ENCODE results near the gene TRPT1.
A peak's percentile ranks its signal among the peaks of the same experiment; 100 is the strongest.

TRPT1 gene

DNA sequence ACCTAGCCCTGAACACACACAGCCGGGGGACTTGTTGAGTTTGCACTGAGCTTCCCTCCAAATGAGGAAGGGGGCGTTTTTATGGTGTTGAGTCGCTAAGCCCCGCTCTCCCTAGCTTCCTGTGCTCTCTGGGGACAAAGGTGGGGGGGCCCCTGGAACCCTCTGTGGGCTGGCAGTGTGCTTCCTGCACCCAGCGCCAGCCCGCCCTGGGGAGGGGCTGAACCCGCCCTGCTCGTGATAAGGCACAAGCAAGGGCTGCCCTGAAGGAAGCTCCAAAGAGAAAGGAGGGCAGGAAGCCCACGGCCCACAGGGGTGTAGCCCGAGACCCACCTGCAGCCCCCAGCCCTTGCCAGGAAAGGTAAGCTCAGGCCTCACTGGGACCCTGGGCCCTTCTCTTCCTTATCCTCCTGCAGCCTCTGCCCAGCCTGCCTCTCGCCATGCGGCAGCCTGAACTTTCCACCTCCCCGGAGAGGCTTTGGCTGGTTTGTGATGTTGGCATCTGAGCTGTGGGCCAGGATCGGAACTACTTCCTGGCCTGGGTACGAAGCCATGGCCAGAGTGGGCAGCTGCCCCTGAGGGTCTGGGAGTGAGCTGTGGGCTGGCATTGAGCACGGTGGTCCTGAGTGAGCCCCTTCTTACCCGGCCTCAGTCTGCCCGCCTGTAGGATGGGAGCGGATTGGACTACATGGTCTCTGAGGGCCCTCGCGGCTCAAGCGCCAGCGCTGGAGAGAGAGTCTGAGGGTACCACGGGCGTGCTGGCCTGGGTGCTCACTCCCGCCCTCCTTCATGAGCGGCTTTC lies 19.3 kb downstream of the TRPT1 start, which contains the start of gene FERMT3:
Gene FERMT3 (plus strand): TSS at position 265 of the 799 bp plus-strand sequence. CDS start 644 bp downstream, outside the sequence.
- no peak for DNase-seq

DNA sequence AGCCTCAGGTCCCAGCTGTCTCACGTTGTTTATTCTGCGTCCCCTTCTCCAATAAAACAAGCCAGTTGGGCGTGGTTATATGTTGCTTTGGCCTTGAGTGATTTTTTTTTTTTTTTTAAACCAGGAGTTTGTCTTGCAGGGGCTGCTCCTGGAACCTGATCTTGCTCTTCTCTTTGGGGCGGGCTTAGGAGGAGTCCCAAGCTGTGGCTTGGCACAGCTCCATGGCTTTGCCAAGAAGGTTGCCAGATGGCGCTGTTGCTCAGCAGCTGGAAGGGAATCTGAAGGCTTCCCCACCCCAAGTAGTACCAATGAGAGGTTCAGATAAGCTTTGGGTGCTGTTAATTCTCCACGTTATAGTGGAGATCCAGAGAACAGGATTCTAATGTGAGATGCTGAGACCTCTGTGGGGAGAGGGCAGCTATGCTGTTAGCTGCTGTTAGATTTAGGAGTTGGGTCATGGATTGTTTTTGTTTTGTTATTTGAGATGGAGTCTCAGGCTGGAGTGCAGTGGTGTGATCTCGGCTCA lies 21.5 kb downstream of the TRPT1 start:
- DNase-seq, result peak; percentile 89

DNA sequence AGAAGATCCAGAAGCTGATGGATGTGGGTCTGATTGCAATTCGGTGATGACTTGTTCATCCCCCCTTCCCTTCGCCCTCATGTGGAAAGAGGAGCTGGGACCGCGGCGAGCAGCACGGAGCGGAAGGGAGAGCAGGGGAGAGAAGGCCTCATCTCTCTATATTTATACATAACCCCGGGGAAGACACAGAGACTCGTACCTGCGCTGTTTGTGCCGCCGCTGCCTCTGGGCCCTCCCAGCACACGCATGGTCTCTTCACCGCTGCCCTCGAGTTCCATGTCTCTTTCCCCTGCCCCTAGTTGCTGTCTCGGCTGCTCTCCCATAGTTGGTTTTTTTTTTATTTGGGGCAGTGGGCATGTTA lies 21.9 kb downstream of the TRPT1 start:
- DNase-seq, result no peak

DNA sequence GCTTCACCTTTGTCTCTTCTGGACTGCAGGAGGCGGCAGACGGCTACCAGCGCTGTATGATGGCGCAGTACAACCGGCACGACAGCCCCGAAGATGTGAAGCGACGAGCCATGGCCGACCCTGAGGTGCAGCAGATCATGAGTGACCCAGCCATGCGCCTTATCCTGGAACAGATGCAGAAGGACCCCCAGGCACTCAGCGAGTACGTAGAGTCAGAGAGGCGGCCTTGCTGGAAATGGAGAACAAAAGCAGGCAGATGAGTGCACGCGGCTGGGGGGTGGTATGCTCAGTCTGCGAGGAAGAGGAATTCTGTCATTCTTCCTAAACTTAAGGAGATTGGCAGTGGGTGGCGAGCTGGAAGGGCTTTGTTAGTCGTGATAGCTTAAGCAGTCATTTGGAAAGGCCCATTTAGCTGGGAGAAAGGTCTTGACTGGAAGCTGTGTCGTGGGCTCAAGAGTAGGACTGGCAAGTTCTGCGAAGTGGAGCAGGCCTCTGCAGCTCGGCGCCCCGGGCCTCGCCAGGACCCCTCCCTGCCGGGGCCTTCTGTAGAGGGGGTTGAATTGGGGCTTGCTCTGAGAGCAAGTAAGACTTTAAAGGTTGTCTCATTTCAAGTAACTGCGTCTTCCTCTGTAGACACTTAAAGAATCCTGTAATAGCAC lies 22.4 kb downstream of the TRPT1 start:
- no peak for DNase-seq

DNA sequence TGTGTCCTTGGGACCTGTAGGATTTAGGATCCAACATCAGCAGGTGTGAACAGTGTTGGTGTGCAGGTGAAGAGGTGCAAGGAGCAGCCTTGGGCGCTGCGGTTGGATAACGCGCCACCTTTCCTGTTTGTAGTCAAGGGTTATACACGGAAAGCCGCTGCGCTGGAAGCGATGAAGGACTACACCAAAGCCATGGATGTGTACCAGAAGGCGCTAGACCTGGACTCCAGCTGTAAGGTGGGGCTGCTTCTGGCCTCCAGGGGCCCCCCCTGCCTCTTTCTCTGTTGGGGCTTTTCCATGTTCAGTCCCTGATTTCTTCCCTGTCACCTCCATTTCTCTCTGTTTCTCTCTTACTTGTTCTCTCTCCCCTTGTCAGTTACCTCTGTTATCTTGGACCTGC lies 23.0 kb downstream of the TRPT1 start:
- DNase-seq, result no peak

DNA sequence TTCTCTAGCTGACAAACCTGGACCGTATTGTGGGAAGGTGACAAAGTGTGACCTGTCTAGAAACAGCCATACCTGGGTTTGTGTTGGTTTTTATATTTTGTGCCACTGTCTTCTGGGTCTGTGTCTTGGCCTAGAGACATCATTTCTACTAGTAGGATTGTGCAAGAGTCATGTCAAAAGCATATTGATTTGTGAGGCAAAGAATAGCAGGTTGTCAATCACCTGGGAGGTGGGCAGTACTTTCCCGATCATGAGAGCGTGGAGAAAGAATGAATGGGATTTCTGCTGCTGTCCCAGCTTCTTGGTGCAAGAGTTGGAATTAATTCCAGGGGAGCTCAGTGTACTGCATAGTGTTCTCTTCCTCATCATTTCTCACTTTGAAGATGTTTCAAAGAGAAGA lies 24.4 kb downstream of the TRPT1 start:
- DNase-seq, result no peak

DNA sequence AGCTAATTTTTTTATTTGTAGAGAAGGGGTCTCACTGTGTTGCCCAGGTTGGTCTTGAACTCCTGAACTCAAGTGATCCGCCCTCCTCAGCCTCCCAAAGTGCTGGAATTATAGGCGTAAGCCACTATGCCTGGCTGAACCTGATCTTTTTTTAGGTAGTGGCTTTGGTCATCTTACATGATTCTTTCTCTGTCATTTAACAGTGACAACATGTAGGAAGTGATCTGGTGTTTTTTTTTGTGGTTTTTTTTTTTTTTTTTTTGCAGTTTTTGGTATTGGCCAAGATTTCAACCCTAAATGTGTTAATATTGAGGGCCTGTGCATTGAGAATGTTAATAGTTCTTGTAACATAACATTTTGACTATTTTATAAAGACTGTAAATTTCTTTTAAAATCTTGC lies 27.5 kb downstream of the TRPT1 start:
- no peak for DNase-seq

DNA sequence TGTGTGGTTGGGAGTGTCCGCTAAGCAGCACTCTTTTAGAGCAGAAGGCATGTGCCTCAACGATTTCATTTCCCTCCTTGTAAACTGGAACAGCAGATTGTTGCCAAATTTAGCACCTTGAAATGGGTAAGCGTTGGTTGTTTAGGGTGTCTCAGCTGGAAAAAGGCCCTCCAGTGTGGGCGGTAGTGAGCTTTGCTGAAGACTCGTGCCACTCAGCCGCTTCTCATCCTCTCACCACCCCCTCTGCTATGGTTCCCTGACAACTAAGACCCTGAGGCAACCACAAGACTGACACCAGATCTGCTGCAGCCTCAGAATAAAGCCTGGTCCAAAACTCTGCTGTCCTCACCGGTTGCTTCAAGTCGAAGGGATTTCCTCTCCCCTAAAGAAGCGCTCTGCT lies 29.4 kb downstream of the TRPT1 start:
- DNase-seq, result no peak

DNA sequence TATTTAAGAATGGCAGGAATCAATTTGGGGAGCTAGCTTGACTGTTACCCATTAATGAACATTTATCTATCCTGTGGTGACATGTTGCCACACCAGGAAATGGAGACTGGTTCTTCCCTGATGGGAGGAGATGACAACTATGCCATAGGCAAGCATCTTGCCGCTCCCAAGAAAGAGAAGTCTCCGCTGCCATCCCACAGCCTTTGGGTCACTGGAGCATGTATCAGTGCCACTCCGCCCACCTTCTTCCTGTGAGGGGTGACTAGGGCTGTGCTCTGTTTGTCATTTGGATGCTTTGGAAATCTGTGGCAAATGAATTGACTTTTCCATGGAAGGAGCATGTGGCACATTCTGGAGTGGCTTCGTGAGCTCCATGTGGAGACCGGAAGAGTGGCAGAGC lies 33.6 kb downstream of the TRPT1 start:
- no peak for DNase-seq

DNA sequence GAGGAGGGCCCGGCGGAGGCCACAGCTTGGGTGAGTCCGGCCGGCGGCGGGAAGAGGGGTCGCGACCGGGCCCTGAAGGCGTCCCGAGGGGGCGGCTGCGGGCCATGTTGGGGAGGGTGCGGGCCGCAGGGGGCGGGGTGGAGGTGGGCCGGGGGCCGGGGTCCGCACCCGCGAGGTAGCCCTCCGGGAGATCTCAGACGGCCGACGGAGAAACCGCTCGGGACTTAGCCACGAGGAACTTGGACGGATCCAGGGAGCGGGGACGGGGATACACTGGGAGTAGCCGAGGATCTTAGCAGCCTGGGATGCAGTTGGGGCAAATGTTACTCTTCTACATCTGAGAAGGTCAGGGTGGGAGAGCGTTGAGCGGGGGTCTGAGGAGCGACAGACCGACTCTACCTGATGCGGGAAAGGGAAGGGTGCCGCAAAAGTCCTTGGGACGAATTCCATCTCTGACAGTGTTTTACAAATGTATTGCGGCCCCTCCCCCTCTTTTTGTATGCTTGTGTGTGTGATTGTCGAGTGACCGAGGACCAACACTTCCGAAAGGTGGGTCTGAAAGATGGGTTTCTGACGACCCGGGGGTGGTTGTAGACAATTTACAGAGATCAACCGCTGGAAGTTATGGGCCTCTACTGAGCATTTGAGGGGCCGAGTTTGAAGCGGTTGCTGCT lies 39.4 kb downstream of the TRPT1 start:
- no peak for DNase-seq

DNA sequence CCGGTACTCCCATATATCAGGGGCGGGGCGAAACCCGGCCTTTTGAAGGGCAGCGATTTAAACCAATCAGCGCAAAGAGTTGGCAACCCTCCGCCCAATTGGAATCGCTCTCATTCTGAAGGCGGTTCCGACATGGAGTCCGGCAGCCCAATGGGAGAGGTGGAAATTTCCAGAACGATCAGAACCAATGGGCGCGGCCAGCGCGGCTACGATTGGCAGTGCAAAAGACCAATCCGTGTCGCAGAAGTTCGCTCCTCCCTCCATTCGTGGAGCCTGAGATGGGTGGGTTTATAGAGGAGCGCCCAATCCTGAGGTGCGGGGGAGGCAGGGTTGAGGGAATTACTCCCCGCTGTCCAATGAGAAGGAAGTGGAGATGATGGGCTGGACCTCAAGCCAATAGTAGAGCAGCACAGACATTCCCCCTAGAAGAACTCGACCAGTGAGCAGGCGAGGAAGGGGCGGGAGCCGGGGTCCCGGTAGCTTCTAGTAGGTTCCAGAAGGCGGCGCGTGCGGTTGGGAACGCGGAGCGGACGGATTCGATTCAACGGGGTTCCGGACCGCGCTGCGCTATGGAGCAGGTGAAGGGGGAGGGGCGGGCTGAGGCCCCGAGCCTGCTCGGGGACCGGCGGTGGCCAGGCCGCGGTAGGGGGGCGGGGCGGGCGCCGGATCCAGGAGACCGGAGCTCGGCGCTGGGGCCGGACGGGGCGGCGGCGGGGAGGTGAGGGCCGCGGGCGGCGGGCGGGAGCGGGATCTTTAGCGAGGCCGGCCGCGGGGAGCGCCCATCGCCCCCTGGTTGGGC lies 40.1 kb downstream of the TRPT1 start, which contains the start of gene STIP1:
Gene STIP1 (plus strand): TSS at position 479 of the 799 bp plus-strand sequence. CDS start 91 bp downstream, at position 570.
- DNase-seq, result peak; percentile 100

DNA sequence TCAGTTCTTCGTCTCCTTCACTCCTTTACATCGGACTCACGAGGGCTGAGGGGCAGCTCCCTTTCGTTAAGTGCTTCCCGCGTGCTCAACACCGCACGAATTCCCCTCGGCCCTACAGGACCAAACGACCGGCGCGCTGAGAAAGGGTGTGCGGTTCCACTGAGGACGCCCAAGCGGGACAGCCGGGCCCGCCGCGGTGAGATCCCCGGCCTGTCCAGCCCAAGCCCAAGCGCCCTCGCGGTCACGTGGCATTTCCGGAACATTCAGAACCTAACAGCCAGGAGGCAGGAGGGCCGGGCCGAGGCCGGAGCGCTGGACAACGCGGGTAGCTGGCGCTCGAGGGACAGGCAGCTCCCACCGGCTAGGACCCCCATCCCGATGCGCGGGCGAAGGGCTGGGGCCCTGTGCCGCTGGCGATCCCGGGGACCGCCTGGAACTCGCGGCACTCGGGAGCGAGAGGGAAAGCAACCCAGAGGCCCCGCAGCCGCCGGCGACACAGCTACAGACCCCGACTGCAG lies 40.8 kb downstream of the TRPT1 start:
- peak; percentile 82 for DNase-seq

DNA sequence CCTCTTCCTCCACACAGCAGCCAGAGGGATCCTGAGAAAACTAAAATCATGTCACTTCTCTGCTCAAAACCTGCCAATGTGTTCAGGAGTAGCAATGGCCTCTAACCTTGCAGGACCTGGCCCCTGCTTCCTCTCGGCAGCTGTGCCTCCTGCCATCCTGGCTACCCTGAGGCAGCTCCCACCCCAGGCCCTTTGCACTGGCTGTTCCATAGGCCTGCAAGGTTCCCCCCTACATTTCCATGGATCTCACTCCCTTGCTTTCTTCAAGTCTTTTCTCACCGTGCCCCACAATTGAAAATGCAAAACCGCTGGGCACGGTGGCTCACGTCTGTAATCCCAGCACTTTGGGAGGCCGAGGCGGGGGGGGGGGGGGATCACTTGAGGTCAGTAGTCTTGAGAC lies 42.1 kb downstream of the TRPT1 start:
- DNase-seq, result no peak

DNA sequence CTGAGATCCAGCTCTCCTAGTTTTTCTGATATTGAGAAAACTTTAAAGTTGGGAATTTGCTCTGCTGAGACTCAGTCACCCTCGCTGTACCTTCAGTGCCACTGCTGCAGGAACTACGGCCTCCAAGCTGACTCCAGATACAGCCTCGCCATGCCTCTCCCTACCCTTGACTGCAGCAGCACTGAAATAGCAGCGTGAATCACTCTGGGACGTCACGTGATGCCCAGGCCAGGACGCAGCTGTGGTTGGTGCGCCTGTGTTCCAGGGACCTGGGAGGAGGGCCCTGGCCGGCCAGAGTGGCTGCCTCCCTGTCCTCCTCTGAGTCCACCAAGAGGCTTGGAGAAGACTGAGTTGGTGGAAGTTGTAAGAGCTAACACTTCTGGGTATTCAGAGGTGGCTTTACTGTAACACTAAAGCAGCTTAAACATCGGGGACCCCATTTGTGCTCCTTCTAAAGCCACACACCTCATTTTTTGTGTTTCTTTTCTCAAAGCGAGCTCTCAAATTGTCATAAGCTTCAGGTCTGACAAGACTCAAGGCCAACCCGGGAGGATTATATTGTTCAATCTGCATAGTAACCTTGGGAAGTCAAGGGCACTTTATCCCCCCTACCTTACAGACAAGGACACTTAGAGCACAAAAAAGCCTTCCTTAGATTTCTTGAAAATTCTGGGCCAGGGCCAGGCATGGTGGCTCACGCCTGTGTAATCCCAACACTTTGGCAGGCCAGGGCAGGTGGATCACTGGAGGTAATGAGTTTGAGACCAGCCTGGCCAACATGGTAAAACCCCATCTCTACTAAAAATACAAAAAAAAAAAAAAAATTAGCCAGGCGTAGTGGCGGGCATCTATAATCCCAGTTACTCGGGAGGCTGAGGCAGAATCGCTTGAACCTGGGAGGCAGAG lies 44.2 kb downstream of the TRPT1 start:
- peak; percentile 15 for DNase-seq

DNA sequence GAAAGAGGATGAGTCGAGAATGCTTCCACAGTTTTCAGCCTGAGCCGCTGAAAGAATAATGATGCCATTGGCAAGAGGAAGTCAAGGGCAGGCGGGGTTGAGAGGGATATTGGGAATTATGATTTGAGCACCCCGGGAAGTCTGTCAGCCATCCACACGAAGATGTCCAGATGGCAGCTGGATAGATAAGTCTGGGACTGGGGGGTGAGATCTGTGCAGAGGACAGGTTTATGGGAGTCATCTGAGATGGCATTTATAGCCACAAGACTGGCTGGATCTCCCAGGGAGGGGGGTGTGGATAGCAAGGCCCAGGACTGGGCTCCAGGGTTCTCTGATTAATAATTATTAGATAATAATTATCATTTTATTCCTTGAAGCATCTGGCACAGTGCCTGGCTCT lies 45.1 kb downstream of the TRPT1 start:
- no peak for DNase-seq

DNA sequence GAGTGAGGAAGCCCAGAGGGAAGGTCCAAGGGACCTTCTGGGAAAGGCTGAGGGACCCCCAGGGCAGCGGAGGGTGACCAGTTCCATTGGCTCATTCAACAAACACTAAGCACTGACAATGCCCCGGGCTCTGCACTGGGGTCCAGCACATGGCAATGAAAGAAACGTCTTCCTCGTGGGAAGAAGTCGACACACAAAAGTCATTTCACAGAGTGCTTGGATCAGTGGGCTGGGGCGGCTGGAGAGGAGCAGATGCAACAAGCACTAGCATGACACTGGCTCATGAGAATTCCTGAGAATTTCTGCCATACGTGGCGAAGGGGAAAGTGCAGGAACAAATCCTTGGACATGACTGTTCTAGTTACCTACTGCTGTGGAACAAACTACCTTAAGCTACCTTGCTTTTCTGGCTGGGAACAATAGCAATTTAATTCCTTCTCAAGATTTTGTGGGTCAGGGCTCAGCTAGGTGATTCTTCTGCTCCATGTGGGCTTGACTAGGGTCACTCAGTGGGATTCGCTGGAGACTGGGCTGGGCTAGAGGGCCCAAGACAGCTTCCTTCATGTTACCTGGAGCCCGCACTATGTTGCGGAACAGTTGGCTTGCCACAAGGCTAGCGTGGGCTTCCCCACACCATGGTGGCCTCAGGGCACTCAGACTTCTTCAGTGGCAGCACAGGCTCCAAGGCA lies 46.9 kb downstream of the TRPT1 start:
- DNase-seq, result no peak

DNA sequence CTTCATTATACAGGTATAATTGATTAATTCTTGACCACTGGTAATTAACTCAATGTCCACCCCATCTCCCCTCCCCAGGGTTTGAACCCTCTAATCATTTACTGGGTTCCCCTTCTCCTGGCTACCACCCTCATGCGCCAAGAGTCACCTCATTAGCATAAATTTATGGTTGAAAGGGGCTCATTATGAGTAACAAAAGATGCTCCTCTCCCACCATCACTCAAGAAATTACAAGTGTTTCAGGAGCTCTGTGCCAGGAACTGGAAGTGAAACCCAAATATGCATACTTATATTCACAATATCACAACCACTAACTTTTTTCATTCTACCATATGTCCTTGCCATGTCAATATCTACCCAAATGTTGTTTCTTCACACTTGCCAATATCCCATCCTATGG lies 47.8 kb downstream of the TRPT1 start:
- no peak for DNase-seq

DNA sequence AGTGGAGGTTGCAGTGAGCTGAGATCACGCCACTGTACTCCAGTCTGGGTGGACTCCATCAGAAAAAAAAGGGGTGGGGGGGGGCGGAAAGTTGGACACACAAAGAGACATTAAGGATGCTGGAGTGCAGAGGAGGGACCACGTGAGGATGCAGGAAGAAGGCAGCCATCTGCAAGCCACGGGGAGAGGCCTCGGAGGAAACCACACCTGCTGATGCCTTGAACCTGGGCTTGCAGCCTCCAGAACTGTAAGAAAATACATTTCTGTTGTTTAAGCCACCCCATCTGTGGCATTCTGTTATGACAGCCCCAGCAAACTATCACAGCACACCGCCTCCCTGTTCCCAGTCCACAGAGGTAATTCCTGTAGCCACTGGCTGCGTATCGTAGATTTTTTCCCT lies 49.2 kb downstream of the TRPT1 start:
- no peak for DNase-seq

Data from COR-L47 (cell line).